H1 (cell line): ENCODE results near the gene SEZ6. TPM values are rescaled to one million over a fixed set of nuclear protein-coding genes. Genes with fewer than 3 reads are reported as not detected.
A peak's percentile ranks its signal among the peaks of the same experiment; 100 is the strongest.

Experiments used
- CTCF ChIA-PET: fragments of 300-600 bp; sonication (Branson Sonifier 250); formaldehyde crosslinking; loops from one replicate; lab custom pipeline; 2021; ENCODE audit not compliant: partially characterized antibody; lab: Charles Lee
- POLR2A ChIA-PET: fragments of 300-600 bp; sonication (Branson Sonifier 250); formaldehyde crosslinking; loops from one replicate; lab custom pipeline; 2021; ENCODE audit warnings: inconsistent platforms; ENCODE audit not compliant: partially characterized antibody; lab: Charles Lee
- DNase-seq, 2 experiments: peaks; one replicate each; pipeline versions ENCODE4 v3.0.0 to v3.0.0-alpha.2; 2010 to 2022; ENCODE audit warnings: low spot score in 2 of 2, low read depth in 1 of 2, mixed read lengths in 1 of 2
- FAIRE-seq: peaks from 2 replicates; lab custom pipeline; 2011; peaks lifted over from hg19 to GRCh38; lab: Jason Lieb, UNC
- H2AFZ ChIP-seq: 2 replicates; pipeline ENCODE4 v1.8.1; 2012; ENCODE audit warnings: low read length, inconsistent platforms
- H2AK5ac ChIP-seq: 2 replicates; pipeline ENCODE4 v1.6.1; 2013; ENCODE audit warnings: low read depth, low read length
- H2BK120ac ChIP-seq: replicated peaks from 2 replicates; pipeline ENCODE3; 2013; ENCODE audit warnings: low read depth, low read length, inconsistent platforms
- H2BK12ac ChIP-seq: 2 replicates; pipeline ENCODE4 v1.6.1; 2013; ENCODE audit warnings: low read depth, low read length
- H2BK15ac ChIP-seq: 2 replicates; pipeline ENCODE4 v1.6.1; 2013; ENCODE audit warnings: low read length
- H2BK20ac ChIP-seq: 2 replicates; pipeline ENCODE4 v1.6.1; 2013; ENCODE audit warnings: low read length
- H2BK5ac ChIP-seq: 2 replicates; pipeline ENCODE4 v1.6.1; 2013; ENCODE audit warnings: low read depth, low read length
- H3K14ac ChIP-seq: 2 replicates; pipeline ENCODE4 v1.6.1; 2013; ENCODE audit warnings: inconsistent platforms; ENCODE audit not compliant: insufficient read length
- H3K18ac ChIP-seq: 2 replicates; pipeline ENCODE4 v1.6.1; 2013; ENCODE audit warnings: low read length; ENCODE audit errors: extremely low read depth
- H3K23ac ChIP-seq: 2 replicates; pipeline ENCODE4 v1.6.1; 2013; ENCODE audit warnings: inconsistent platforms; ENCODE audit not compliant: insufficient read length
- H3K23me2 ChIP-seq: 2 replicates; pipeline ENCODE4 v1.6.1; 2013; ENCODE audit warnings: low read depth, low read length
- H3K27ac ChIP-seq: 2 replicates; pipeline ENCODE4 v1.6.1; 2011; ENCODE audit warnings: low read depth, low read length, inconsistent platforms
- H3K27me3 ChIP-seq, 4 experiments: replicated peaks in 1 of 4; 1 replicate in 1 of 4; 2 replicates in 3 of 4; pipeline versions ENCODE4 v1.6.1 to v1.8.1; 2011 to 2013; ENCODE audit warnings: low read length in 3 of 4, mild to moderate bottlenecking in 3 of 4, inconsistent platforms in 2 of 4, mixed read lengths in 2 of 4, moderate library complexity in 1 of 4; ENCODE audit not compliant: control insufficient read depth in 3 of 4, insufficient read depth in 3 of 4; ENCODE audit errors: extremely low read depth in 1 of 4
- H3K36me3 ChIP-seq, 4 experiments: 2 replicates each; pipeline versions ENCODE4 v1.6.1 to v1.8.1; 2011 to 2013; ENCODE audit warnings: mild to moderate bottlenecking in 4 of 4, low read length in 3 of 4, moderate library complexity in 2 of 4, control low read depth in 1 of 4, inconsistent platforms in 1 of 4; ENCODE audit not compliant: insufficient read depth in 4 of 4, control insufficient read depth in 2 of 4
- H3K4ac ChIP-seq: replicated peaks from 2 replicates; pipeline ENCODE3; 2013; ENCODE audit warnings: low read length, low read depth, mixed read lengths, inconsistent platforms; ENCODE audit not compliant: insufficient read length
- H3K4me1 ChIP-seq, 4 experiments: replicated peaks in 1 of 4; 1 replicate in 1 of 4; 2 replicates in 3 of 4; pipeline versions ENCODE4 v1.6.1 to v1.8.1; 2011 to 2013; ENCODE audit warnings: low read length in 3 of 4, inconsistent platforms in 2 of 4, mixed read lengths in 1 of 4; ENCODE audit not compliant: insufficient read depth in 4 of 4, control insufficient read depth in 3 of 4
- H3K4me2 ChIP-seq, 2 experiments: 2 replicates each; pipeline versions ENCODE4 v1.6.1 to v1.8.1; 2011 to 2013; ENCODE audit warnings: low read depth in 2 of 2, low read length in 2 of 2, control low read depth in 1 of 2, inconsistent platforms in 1 of 2, mild to moderate bottlenecking in 1 of 2; ENCODE audit not compliant: insufficient read depth in 1 of 2
- H3K4me3 ChIP-seq, 4 experiments: fragments of 200-600, 300-600 bp in 1 of 4; sonication (generic), shearing (Covaris generic), sonication (Bioruptor Twin) in 1 of 4; 2 replicates each; pipeline versions ENCODE4 v1.5.1 to v1.8.1; 2011 to 2016; ENCODE audit warnings: low read length in 4 of 4, low read depth in 3 of 4, control low read depth in 2 of 4, inconsistent platforms in 2 of 4, mild to moderate bottlenecking in 2 of 4, mixed read lengths in 1 of 4, moderate library complexity in 1 of 4; ENCODE audit not compliant: insufficient read depth in 2 of 4; ENCODE audit errors: extremely low read depth in 1 of 4
- H3K56ac ChIP-seq: replicated peaks from 2 replicates; pipeline ENCODE3; 2013; ENCODE audit warnings: low read depth, mild to moderate bottlenecking, mixed read lengths, low read length, inconsistent platforms; ENCODE audit not compliant: insufficient read length
- H3K79me1 ChIP-seq: 2 replicates; pipeline ENCODE4 v1.6.1; 2013; ENCODE audit warnings: low read depth, low read length, control low read depth
- H3K79me2 ChIP-seq, 2 experiments: 2 replicates each; pipeline versions ENCODE4 v1.6.1 to v1.8.1; 2012 to 2013; ENCODE audit warnings: low read length in 2 of 2, mild to moderate bottlenecking in 2 of 2, inconsistent platforms in 1 of 2; ENCODE audit not compliant: insufficient read depth in 2 of 2, control insufficient read depth in 1 of 2
- H3K9ac ChIP-seq, 4 experiments: replicated peaks in 1 of 4; 1 replicate in 1 of 4; 2 replicates in 3 of 4; pipeline versions ENCODE4 v1.6.1 to v1.8.1; 2011 to 2013; ENCODE audit warnings: low read depth in 3 of 4, low read length in 3 of 4, control low read depth in 2 of 4, mild to moderate bottlenecking in 2 of 4, moderate library complexity in 2 of 4, inconsistent platforms in 1 of 4; ENCODE audit errors: extremely low read depth in 1 of 4
- H3K9me3 ChIP-seq, 2 experiments: 2 replicates each; pipeline versions ENCODE4 v1.6.1 to v1.8.1; 2012 to 2013; ENCODE audit warnings: mild to moderate bottlenecking in 2 of 2, moderate library complexity in 2 of 2, control low read depth in 1 of 2, inconsistent platforms in 1 of 2, low read depth in 1 of 2, low read length in 1 of 2, mixed read lengths in 1 of 2; ENCODE audit not compliant: insufficient read depth in 2 of 2
- H4K20me1 ChIP-seq, 2 experiments: replicated peaks in 1 of 2; 2 replicates each; pipeline versions ENCODE3 to v1.8.1; 2011 to 2013; ENCODE audit warnings: inconsistent platforms in 2 of 2, low read length in 2 of 2, mild to moderate bottlenecking in 1 of 2; ENCODE audit not compliant: insufficient read depth in 2 of 2, control insufficient read depth in 1 of 2
- H4K5ac ChIP-seq: 2 replicates; pipeline ENCODE4 v1.6.1; 2013; ENCODE audit warnings: low read length, low read depth, mixed read lengths, inconsistent platforms; ENCODE audit not compliant: insufficient read length
- H4K8ac ChIP-seq: 2 replicates; pipeline ENCODE4 v1.8.0; 2013; ENCODE audit warnings: mild to moderate bottlenecking, moderate library complexity, low read length, inconsistent platforms; ENCODE audit not compliant: insufficient read depth; ENCODE audit errors: extremely low read depth
- H4K91ac ChIP-seq: replicated peaks from 2 replicates; pipeline ENCODE3; 2013; ENCODE audit warnings: low read length, mixed read lengths, inconsistent platforms; ENCODE audit not compliant: insufficient read length
- KDM1A ChIP-seq: fragments of 200-600, 300-600 bp; sonication (generic); IDR thresholded peaks from 2 replicates; pipeline ENCODE4 v1.7.1; 2016; ENCODE audit warnings: mild to moderate bottlenecking, low read length, borderline replicate concordance
- SIRT6 ChIP-seq: IDR thresholded peaks from one replicate; pipeline ENCODE4 v1.7.1; 2012; ENCODE audit warnings: low read length, inconsistent platforms
- WGBS, 2 experiments: shearing (Covaris generic) in 1 of 2; methylation state at CpG; one replicate each; pipeline versions ENCODE4 v1.1.6 to v1.1.7; 2013 to 2015; ENCODE audit warnings: low lambda C conversion rate in 2 of 2, mixed read lengths in 2 of 2, inconsistent platforms in 1 of 2, low coverage in 1 of 2, missing lambda C conversion rate in 1 of 2; ENCODE audit not compliant: insufficient replicate concordance in 2 of 2, insufficient coverage in 1 of 2, insufficient read length in 1 of 2; ENCODE audit errors: extremely low coverage in 1 of 2, missing lambda C conversion rate in 1 of 2; 5-methylcytosine and 5-hydroxymethylcytosine counted together
- polyA plus RNA-seq, 7 experiments: library from polyadenylated mRNA; depleted of rRNA in 3 of 7; stranded (reverse) in 5 of 7; unstranded in 2 of 7; fragments of >200 nt in 5 of 7; fragments of 200-250 nt in 2 of 7; gene quantifications; 1 replicate in 5 of 7; 2 replicates in 1 of 7; 4 replicates in 1 of 7; pipeline versions ENCODE4 v1.2.1 to v1.2.3, GENCODE V29; 2011 to 2013; ENCODE audit warnings: missing spikeins in 2 of 7, mixed read lengths in 2 of 7
- total RNA-seq: library from RNA; stranded (reverse); fragmentation: NEBNext Ultra II Directional; extraction: Animal tissue kit (Norgen Biotek cat#: 25700); gene quantifications from 2 replicates; pipeline ENCODE4 v1.2.1, GENCODE V29; 2021

SEZ6 gene
- total and polyA plus RNA-seq, 2 of the 8 experiments (the other 6 are each of a cell fraction or from before 2014, with no cell fraction given): 6.9 to 16.1 TPM

- Histone ChIP-seq H3K4me3 (no peak overlapping the region), H2BK12ac (no peak overlapping the region), H4K20me1 (no peaks in the 10 kb centered on the region), H3K14ac (no peak overlapping the region), H3K9me3 (peaks cover 5 to 6% of the 10 kb centered on the region in 2 experiments; a peak in 3 of 4 replicates), H3K56ac (no peak overlapping the region), H3K27me3 (no peaks in the 10 kb centered on the region), H3K36me3 (peaks cover 0 to 4% (median 0%) of the 10 kb centered on the region in 4 experiments; a peak in 1 of 8 replicates), H2AK5ac (no peak overlapping the region), H3K23me2 (peaks cover 4% of the 10 kb centered on the region; the same call in 1 of the 2 replicates), H4K8ac (no peak overlapping the region), H3K79me1 (no peaks in the 10 kb centered on the region), H2AFZ (no peak overlapping the region), H3K23ac (no peak overlapping the region), H2BK15ac (0 out of 2 replicates have a peak overlapping the region, but pooled peaks have one; percentile 22), H3K9ac (no peak overlapping the region), H3K4me2 (no peak overlapping the region), H3K27ac (no peak overlapping the region), H4K5ac (no peak overlapping the region), H3K4me1 (peaks cover 19 to 33% (median 32%) of the 10 kb centered on the region in 4 experiments), H2BK120ac (peak overlapping the region; percentile 34), H3K18ac (0 out of 2 replicates have a peak overlapping the region, but pooled peaks have one; percentile 12), H2BK5ac (peak overlapping the region; percentile 75; the same call in 1 of the 2 replicates)
- 85% methylated on average over 1 of the region's 1 CpG; no CpG with 5 or more reads in 1 of the 2 experiments for WGBS, 2 experiments
- POLR2A ChIA-PET: interaction anchor here (1.0 to 3.8 kb wide), 4 partner anchors 8 to 44 kb away, joined by 3 to 47 read pairs (median 3); no protein-coding TSS in a partner anchor
- FAIRE-seq: no peak
- TF ChIP-seq KDM1A: peak; percentile 59; the same call in 1 of the 2 replicates
- no peak for TF ChIP-seq SIRT6
- TF ChIP-seq, all 59 proteins: peak for 1
- Histone ChIP-seq H2BK20ac (peak overlapping the region; percentile 94; the same call in 1 of the 2 replicates), H3K79me2 (no peaks in the 10 kb centered on the region), H3K4ac (peak overlapping the region; percentile 10), H4K91ac (no peak overlapping the region)
- CTCF ChIA-PET: interaction anchor here (0.6 to 6.6 kb wide), 9 partner anchors 17 to 258 kb away, joined by 3 to 41 read pairs (median 4); no protein-coding TSS in a partner anchor
- no peak for DNase-seq
These were observed 28.7 kb upstream of the SEZ6 start for GRCh38 chr17:29034510-29034909.
